Activated CD8-positive, alpha-beta memory T cell treated with anti-CD3 and anti-CD28 coated beads, Interleukin-2, amount 50 U/mL, for 4 hours (primary cell): ENCODE data around the gene ANKK1.

ENCODE experiments used
- DNase-seq: peaks from one replicate; pipeline ENCODE4 v3.0.0-alpha.2; 2020

The ANKK1 gene

DNA sequence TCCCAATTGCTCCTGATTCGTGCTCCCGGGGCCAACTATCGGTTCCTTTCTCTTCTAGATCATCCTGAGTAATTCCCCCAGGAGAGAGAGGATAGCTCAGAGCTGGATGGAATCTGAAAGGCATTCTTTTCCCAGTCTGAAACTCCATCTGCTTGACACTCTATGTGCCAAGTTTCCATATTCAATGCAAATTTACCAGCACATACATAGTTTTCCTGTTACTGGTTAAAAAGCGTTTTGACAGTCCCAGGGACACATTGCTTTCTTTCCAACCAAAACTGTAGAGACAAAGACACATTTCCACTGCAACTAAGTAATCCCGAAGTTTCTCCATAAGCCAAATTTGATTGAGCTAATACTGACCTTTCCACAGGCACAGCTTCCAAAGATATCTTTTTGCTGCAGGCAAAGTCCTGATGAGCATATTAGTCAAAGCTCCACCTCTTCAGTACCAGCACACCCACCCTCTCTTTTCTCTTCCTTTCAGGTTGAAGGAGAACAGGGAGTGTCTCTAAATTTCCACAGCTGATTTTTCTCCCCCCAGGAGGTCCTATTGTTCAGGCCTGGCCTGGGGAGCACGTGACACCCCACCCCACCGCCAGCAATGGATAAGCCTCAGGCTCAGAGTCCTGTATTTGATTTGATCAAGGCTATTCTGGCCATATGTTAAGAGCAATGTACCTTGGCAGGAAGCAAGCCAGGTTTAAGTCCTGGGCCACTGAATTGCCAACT lies 9.7 kb upstream of the ANKK1 start:
- DNase-seq: no peak

DNA sequence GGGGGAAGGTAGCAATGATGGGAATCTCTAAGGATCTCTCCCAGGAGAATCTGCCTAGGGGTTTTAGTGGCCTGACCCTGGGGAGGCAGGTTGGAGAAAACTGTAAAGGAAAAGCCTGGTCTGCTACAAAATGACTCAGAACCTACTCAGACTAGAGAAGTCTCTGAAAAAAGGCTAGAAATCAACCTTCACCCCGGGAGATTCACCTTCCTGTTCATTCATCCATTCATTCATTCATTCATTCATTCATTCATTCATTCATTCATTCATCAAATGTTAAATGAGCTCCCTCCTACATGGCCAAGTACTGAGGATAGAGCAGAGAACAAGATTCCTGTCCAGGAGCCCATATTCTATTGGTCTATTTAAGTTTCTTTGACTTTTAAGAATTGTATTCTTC lies 8.9 kb upstream of the ANKK1 start:
- DNase-seq: no peak

DNA sequence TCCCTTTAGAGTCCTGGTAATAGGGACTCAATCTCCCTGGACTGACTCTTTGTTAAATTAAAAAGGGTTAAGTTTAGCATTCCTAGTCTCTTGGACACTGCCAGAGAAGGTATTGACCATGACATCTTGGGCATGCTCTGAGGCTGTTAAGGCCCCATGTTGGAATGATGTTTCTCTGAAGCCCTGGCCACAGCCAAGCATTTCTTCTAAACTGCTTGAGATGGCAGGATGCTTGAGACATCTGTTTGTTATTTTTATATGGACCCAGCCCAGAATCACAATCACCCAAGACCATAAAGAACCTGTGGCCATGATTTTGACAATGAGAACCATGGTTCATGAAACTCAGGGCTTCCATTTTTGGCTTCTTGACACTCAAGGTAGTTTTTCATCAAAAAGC lies 5.5 kb upstream of the ANKK1 start:
- no peak for DNase-seq

DNA sequence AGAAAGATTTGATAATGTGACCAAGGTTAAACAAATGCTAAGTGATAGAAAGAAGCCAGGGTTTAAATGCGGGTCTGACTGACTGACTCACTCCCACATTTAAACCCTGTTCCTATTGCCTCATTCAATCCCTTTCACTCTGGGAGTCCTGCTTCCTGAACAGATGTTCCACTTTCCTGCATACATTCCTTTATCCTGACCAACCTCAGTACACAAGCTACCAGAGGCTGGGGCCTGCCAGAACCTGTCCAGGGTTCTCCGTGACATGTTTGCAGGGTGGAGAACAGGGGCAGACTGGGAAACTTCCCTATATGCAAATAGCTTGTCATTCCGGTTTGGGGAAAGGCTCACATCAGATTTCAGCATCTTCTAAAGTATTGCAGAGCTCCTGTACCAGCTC lies 3.0 kb upstream of the ANKK1 start:
- DNase-seq: no peak

DNA sequence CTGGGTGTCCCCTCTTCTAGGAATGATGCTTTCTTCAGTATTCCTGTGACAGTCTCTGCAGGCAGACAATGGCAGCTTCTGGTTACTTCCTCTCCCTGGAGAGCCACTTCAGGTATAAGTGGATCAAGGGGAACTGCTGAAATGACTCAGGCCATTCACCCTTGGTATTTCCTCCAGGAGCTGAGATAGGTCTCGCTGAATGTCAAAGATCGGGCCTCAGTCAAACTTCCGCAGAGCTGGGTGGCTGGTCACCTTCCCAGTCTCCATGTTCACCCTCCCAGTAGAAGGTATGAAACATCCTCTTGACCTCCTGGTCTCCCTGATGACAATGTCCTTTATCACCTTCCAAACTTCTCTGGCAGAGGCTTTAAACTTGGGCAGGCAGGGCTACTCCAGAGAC lies 1.8 kb upstream of the ANKK1 start:
- no peak for DNase-seq

DNA sequence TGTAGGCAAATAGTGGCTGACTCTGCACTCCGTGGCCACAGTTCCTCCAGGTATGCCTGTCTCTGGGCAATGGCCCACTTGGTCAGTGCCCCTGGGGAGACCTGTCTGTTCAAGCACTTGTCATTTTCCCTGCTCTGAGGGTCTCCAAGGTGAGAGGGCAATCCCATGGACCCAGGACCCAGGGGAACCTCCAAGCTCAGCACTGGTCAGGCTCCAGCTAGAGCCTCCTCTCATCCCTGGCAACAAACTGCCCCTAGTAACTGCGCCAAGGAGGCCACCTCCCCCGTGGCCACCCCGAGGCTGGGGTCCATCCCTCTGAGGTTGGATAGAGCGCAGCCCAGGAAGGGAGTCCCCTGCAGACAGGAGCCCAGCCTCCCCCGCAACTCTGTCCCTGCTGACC lies 713 bp upstream of the ANKK1 start:
- DNase-seq: no peak

DNA sequence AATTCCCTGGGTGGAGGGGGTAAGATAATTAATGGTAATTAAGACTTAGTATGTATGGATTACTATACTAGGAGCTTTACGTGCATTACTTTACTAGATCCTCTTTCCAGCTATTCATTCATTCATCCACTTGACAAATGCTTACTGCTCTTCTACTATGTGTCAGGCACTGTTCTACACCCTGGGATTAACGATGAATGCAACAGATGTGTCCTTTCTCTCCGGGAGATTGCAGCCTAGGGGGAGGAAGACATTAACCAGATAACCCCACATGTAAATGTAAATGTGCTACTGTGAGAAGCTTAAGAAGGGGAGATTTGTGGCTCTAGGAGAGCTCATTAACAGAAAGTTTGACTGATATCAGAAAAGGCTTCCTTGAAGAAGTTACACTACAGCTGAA lies 1.7 kb downstream of the ANKK1 start:
- DNase-seq: no peak

DNA sequence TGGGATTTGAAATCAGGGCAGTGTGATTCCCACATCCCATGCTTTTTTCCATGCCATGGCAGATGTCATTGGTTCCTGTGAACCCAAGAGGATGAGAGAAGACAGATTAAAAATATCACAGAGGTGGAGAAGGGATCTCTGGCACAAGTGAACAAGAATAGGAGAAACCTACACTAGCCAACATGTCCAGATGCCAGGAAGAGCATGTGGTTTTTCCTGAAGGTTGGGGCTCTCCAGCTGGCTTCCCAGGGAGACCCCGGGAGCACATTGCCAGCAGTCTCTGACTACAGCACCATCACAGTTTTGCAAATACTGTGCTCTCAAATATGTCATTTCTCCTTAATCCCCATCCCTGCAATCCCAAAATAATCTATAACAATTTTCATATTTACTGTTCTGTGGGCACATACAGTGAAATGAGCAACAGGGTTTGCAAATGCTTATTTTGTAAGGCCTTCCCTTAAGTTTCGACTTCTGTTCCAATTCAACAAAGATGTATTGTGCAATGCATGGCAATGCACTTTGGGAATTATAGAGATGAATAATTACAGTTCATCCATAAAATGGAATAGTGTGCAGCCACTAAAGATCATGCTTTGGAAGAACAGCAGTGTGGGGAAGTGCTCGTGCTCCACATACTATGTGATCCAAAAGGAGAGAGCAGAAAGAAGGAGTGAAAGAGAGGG lies 4.8 kb downstream of the ANKK1 start:
- DNase-seq: no peak

DNA sequence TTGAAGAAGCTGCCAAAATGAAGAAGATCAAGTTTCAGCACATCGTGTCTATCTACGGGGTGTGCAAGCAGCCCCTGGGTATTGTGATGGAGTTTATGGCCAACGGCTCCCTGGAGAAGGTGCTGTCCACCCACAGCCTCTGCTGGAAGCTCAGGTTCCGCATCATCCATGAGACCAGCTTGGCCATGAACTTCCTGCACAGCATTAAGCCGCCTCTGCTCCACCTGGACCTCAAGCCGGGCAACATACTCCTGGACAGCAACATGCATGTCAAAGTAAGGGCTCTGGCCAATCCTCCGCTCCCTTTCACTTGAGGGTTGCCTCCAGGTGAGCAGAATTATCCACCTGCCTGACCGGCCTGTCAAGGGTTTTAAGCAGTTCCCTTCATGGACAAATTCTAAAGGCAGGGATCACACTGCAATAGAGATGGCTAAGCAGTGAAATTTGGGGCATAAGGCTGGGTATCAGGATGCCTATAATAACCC lies 6.0 kb downstream of the ANKK1 start:
- DNase-seq: no peak

DNA sequence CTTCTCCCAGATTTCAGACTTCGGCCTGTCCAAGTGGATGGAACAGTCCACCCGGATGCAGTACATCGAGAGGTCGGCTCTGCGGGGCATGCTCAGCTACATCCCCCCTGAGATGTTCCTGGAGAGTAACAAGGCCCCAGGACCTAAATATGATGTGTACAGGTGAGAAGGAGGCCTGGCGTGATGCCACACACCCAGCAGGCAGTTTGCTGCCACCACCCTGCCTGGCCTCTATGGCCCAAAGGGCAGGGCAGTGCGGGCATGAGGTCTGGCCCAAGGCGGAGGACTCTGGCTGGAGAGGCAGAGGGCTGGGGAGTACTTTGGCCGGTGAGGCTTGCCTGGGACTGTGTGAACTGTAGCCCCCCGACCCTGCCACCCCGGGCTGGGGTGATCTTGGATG lies 7.3 kb downstream of the ANKK1 start:
- no peak for DNase-seq

DNA sequence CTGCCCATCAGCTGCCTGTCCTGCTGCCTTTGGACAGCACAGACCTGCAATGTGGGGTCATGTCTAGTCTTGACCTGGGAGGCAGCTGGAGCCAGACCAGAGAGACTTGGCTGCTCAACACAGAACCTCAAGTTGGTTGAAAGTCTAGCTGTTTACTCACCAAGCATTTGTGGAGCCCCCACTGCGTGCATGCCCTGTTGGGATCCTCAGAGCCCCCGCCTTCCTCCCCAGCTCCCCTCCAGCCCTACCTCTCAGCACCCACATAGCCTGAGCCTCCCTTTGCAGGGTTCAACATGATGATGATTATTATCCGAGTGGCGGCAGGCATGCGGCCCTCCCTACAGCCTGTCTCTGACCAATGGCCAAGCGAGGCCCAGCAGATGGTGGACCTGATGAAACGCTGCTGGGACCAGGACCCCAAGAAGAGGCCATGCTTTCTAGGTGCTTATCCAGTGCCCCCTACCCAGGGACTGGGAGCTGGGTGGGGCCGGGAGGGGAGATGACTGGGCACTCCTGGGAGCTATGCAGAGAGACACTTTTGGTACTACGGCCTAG lies 8.3 kb downstream of the ANKK1 start:
- no peak for DNase-seq

DNA sequence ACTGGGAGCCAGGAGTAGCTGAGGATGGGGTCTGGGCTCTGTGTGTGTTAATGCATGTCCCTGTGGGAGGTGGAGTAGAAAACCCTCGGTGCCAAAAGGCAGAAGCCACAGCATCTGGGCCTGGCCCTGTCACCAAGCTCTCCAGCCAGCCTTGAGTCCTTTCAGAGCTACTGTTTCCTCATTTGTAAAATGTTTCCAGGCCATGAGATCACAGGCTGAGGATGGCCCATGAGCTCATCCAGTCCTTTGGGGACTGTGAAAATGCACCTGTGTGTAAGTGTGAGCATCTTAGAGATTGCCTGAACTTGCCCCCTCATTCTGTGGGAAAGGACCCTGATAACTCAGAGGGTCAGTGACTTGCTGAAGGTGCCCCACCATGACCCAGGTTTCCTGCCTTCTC lies 9.1 kb downstream of the ANKK1 start:
- no peak for DNase-seq

DNA sequence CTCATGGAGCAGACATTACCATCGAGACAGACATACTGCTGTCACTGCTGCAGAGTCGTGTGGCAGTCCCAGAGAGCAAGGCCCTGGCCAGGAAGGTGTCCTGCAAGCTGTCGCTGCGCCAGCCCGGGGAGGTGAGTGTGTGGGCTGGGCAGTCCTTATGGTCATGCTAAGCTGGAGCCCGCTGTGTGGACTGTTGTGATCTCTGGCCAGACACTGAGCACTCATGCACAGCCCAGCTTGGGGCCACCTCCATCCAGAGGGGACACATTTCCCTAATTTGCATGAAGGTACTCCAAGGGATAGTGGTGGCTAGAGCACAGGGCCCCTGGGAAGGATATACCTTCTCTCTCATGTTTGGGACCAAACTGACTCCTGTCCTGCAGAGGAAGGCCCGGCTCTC lies 9.6 kb downstream of the ANKK1 start:
- DNase-seq: no peak

DNA sequence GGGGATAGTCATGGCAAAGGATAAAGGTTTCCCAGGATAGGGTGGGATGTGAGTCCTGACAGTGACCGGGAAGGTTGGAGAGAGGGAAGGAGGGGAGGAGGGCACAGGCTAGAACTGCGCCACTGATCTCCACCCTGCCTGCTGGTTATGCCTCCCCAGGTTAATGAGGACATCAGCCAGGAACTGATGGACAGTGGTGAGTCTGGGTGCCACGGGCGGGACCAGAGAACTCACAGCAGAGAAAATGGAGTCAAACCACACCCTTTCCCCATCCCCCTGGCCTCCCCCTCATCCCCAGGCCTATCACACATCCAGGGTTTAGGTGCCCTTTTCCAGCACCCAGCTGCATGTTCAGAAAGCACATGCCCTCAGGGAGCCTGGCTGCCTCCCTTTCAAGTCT lies 10.2 kb downstream of the ANKK1 start:
- DNase-seq: no peak

DNA sequence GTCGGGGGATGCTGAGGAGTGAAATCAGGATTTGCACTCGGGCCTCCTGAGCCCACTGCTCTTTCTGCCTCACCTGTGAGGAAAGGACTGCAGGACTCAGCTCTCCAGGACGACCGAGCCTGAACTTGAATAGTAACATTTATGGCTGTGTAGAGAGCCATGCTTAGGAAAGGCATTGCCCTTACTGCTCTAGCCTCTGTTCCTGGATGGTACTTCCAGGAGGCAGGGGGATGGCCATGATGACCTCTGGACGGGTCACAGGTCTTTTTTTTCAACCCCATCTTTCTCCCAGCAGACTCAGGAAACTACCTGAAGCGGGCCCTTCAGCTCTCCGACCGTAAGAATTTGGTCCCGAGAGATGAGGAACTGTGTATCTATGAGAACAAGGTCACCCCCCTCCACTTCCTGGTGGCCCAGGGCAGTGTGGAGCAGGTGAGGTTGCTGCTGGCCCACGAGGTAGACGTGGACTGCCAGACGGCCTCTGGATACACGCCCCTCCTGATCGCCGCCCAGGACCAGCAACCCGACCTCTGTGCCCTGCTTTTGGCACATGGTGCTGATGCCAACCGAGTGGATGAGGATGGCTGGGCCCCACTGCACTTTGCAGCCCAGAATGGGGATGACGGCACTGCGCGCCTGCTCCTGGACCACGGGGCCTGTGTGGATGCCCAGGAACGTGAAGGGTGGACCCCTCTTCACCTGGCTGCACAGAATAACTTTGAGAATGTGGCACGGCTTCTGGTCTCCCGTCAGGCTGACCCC lies 11.3 kb downstream of the ANKK1 start:
- no peak for DNase-seq

DNA sequence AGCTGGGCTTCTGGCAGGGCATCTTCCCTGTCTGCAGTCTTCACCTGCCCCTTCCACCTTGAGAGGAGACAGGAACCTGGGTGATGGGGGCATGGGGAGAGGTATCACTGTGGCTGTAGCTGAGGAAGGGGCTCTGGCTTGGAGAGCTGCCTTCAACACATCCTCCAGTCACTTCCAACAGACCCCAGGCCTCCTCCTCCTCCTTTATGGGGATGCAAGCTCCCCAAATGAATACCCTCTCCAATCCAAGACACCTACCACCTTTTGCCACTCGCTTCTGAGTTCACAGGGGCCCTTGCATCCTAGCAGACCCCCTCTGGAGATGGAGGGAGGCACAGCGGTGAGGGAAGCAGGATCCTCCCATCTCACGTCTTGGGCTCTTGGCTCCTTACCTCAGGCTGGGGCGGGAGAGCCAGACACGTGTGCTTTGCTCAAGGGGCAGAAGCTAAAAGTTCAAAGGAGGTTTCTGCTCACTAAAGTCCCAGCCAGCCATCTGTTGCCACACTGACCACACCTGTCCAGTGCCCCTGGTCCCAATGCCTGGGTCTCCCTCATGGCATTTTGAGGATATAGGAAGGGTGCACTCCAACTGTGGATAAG lies 13.2 kb downstream of the ANKK1 start:
- DNase-seq: no peak

DNA sequence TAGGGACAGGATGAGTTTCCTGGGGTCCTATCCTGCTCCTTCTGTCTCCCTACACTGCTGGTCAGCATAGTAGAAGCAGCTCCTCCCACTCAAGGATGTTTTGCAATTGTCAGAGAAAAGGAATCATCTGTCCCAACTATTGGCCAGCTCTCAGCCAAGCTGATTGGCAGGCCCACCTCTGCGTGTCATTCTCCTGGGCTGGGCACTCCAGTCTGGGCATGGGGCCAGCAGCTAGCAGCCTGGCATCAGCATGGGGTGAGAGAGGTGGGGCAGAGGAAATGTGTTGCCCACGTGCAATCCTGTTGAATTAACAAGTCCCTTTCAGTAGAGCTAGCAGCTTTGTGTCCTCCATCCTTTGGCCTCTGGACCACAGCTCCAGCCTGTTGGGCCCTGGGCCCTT lies 14.1 kb downstream of the ANKK1 start:
- DNase-seq: no peak

DNA sequence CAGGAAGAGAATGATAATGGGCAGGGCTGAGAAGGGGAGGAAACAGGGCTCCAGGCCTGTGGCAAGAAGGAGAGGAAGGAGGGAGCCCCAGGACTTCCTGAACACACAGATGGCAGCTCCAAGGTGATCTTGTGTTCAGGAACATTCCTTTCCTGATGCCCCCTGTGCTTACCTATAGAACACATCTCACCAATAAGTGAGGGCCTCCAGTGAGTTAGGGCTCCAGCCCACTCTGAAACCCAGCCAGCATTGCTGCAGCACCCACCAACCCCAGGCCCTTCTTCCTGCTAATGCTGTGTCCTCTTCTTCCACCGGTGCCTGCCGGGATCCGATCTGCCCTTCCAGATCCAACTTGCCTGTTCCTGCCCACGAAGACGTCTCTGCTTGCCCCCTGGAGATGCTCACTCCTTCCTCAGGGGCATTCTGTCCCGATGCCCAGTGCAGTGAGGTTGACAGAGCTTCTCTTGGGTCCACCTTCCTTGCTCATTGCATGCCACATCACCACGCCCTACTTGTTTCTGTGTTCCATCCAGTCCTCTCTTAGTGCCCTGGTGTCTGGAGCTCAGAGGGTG lies 17.4 kb downstream of the ANKK1 start:
- no peak for DNase-seq

DNA sequence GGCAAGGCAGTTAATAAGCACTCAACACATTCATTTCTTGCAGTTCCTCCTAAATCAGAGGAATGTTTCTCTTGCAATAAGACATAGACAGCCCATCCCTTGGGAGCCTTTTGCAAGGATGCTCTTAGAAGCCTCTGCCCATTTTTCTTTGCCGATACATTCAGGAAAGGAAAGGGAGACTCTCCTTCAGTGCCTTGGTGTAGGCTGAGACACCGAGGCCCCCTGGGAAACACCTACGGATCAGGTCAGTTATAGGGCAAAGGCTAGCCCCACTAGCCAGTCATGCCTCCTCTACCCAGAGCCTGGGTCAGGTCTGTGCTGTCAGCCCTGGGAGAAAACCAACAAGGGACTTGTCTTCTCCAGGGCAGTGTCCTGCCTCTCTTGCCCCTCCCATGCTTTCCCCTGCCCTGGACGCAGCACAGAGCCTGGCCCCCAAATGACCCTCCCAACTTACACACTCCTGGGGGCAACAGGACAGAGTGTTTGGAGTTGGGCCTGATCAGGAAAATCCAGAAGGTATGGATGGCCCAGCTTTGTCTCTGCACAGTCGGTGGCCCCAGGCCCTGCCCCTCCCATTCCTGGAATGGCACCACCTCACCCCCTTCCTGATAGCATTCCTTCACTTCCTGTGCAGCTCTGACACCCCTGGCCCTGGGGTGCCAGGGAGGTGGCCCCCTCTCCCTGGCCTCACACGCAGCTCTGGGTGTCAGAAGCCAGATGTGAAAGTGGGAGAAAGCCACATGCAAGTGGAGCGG lies 18.3 kb downstream of the ANKK1 start:
- DNase-seq: no peak

DNA sequence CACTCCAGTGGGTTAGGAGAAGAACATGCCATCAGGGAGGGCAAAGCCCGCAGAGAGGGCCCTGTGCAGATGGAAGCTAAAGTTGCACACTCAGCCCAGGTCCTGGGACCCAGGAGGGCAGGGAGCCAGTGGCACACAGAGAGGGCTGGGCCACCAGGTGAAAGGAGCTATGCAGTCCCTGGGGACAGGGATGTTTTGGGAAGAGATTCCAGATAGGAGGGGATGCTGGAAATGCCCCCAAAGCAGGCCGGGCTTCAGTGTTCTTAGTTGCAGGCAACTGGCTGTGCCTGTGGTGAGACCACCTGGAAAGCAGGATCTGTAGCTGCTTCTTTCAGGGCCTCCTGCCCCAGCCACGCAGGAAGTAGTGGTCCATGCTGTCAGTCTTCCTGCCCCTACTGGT lies 19.6 kb downstream of the ANKK1 start:
- no peak for DNase-seq

DNA sequence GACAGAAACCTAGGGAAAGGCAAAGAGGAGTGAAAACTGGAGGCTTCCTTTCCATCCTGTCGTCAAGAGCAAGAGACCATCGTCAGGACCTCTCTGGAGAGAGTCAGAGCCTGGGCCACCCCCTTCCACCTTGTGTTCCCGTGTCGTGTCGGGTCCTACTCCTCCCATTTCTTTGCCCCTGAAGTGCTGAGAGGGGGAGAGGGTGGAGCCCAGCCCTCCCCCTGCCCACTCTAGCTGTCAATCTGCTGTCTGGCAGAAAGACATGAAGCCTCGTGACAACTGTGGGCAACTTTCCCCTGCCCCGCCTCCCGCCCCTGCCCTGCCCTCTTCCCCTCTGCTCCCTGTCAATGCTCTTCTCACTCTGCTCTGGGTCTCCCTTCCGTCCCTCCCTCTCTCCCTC lies 20.6 kb downstream of the ANKK1 start:
- DNase-seq: no peak

DNA sequence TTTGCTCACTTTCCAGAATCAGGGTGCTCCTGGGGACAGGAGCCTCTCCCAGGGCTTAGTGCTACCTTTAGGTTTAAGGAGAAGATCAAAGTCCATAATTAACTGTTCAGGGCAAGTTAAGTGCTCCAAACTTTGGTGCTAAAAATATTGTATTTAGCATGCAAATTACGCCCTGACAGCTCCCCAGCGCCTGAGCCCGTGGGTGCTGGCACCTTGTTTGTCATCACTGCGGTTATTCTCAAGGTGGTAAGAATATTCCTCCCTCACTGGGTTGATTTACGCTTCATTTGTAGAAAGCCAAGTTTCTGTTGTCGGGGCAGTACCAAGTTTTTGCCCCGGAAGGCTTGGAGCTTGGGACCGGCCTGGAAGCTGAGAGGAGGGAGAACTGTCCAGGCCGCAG lies 21.3 kb downstream of the ANKK1 start:
- no peak for DNase-seq
